ENCODE results near the gene ZNF32.
"Not testable (repeated sequence)": the region's sequence is repeated elsewhere in the genome, so short reads cannot be mapped to it uniquely, and the experiment has no call there.

The ZNF32 gene

GRCh38 chr10:43658227-43658626 lies 9.5 kb upstream of the ZNF32 start:
- Histone ChIP-seq H3K9me3 (ENCODE audit: control insufficient read depth, low read depth, low read length) (no peaks in the 10 kb centered on the region), H3K27me3 (ENCODE audit: control insufficient read depth, insufficient read depth, low read length) (no peaks in the 10 kb centered on the region), H3K36me3 (ENCODE audit: control insufficient read depth, low read depth, low read length) (no peaks in the 10 kb centered on the region), H3K4me1 (ENCODE audit: control insufficient read depth, low read depth, low read length) (no peaks in the 10 kb centered on the region), H3K9ac (ENCODE audit: low read length) (no peak overlapping the region), H3K4me3 (ENCODE audit: low read length) (no peak overlapping the region), H3K27ac (ENCODE audit: low read length) (no peak overlapping the region)

DNA sequence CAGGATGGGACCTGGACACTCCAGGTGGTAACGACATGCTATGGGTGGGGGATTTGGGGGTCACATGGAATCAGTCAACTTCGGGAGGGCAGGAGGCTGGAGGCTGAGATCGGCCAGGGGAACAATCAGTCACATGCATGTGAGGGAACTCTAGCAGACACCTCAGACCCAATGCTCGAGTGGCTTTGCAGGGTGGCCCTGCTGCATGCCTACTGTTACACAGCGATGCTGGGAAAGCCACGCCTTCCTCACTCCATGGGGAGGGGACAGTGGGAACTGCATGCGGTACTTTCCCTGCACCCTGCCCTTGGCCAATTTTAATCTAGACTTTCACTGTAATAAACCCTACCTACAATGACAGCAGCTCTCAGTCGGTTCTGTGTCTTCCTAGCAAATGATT lies 6.6 kb upstream of the ZNF32 start:
- H3K9me3 ChIP-seq (ENCODE audit: control insufficient read depth, low read depth, low read length): no peaks in the 10 kb centered on the region
- H3K36me3 ChIP-seq (ENCODE audit: control insufficient read depth, low read depth, low read length): no peaks in the 10 kb centered on the region
- H3K27ac ChIP-seq (ENCODE audit: low read length): no peak overlapping the region
- no peak overlapping the region for H3K4me3 ChIP-seq (ENCODE audit: low read length)
- no peaks in the 10 kb centered on the region for H3K4me1 ChIP-seq (ENCODE audit: control insufficient read depth, low read depth, low read length)
- peaks cover 6% of the 10 kb centered on the region for H3K27me3 ChIP-seq (ENCODE audit: control insufficient read depth, insufficient read depth, low read length)
- H3K9ac ChIP-seq (ENCODE audit: low read length): no peak overlapping the region

DNA sequence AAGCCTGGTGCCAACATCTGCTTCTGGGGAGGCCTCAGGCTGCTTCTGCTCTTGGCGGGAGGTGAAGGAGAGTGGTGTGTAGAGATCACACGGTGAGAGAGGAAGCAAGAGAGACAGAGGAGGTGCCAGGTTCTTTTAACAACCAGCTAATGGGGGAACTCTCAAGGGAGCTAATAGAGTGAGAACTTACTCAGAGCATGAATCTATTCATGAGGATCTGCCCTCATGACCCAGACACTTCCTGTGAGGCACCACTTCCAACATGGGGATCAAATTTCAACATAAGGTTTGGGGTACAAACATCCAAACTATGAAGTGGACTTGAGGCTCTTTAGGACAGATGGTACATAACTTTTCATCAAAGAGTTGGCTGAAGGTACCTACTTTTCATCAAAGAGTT lies 5.1 kb upstream of the ZNF32 start:
- no peaks in the 10 kb centered on the region for H3K4me1 ChIP-seq (ENCODE audit: control insufficient read depth, low read depth, low read length)
- H3K4me3 ChIP-seq (ENCODE audit: low read length): no peak overlapping the region
- no peaks in the 10 kb centered on the region for H3K9me3 ChIP-seq (ENCODE audit: control insufficient read depth, low read depth, low read length)
- peaks cover 20% of the 10 kb centered on the region for H3K27me3 ChIP-seq (ENCODE audit: control insufficient read depth, insufficient read depth, low read length)
- H3K9ac ChIP-seq (ENCODE audit: low read length): no peak overlapping the region
- no peaks in the 10 kb centered on the region for H3K36me3 ChIP-seq (ENCODE audit: control insufficient read depth, low read depth, low read length)
- no peak overlapping the region for H3K27ac ChIP-seq (ENCODE audit: low read length)

DNA sequence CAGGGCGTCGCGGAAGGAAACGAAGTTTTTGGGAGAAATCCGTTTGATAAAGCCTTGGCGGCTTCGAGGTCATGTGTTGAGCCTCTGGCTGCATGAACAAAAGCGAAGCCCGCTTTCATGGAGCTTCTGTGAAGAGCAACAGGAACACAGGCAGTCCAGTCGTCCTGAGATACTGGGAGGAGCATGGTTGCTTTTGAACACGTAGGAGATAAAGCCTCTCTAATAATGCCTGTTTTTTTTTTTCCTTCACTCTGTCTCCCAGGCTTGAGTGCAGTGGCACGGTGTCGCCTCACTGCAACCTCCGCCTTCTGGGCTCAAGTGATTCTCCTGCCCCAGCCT lies 473 bp upstream of the ZNF32 start:
- H3K27ac ChIP-seq (ENCODE audit: low read length): no peak overlapping the region
- H3K4me1 ChIP-seq (ENCODE audit: control insufficient read depth, low read depth, low read length): no peaks in the 10 kb centered on the region
- H3K9ac ChIP-seq (ENCODE audit: low read length): no peak overlapping the region
- H3K4me3 ChIP-seq (ENCODE audit: low read length): peak overlapping the region; percentile 53
- peaks cover 21% of the 10 kb centered on the region for H3K36me3 ChIP-seq (ENCODE audit: control insufficient read depth, low read depth, low read length)
- peaks cover 23% of the 10 kb centered on the region for H3K9me3 ChIP-seq (ENCODE audit: control insufficient read depth, low read depth, low read length)
- H3K27me3 ChIP-seq (ENCODE audit: control insufficient read depth, insufficient read depth, low read length): peaks cover 27% of the 10 kb centered on the region

DNA sequence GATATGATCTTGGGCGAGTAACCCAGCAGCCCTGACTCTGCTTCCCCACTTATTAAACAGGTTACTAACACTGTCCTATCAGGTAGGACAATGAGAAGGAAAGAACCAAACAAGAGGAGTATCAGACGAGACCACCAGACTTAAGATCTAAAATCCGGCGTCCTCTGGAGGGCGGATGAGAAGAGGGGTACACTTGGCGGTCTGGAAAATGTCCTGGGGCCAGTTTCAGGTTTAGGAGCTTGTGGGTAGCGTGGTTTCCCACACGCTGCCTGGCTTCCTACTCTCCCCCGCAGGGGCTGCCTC lies 635 bp downstream of the ZNF32 start:
- Histone ChIP-seq H3K4me3 (ENCODE audit: low read length) (peak overlapping the region; percentile 53), H3K27ac (ENCODE audit: low read length) (no peak overlapping the region), H3K36me3 (ENCODE audit: control insufficient read depth, low read depth, low read length) (peaks cover 32% of the 10 kb centered on the region), H3K9me3 (ENCODE audit: control insufficient read depth, low read depth, low read length) (peaks cover 34% of the 10 kb centered on the region), H3K4me1 (ENCODE audit: control insufficient read depth, low read depth, low read length) (no peaks in the 10 kb centered on the region), H3K27me3 (ENCODE audit: control insufficient read depth, insufficient read depth, low read length) (peaks cover 27% of the 10 kb centered on the region), H3K9ac (ENCODE audit: low read length) (peak overlapping the region; percentile 65)

DNA sequence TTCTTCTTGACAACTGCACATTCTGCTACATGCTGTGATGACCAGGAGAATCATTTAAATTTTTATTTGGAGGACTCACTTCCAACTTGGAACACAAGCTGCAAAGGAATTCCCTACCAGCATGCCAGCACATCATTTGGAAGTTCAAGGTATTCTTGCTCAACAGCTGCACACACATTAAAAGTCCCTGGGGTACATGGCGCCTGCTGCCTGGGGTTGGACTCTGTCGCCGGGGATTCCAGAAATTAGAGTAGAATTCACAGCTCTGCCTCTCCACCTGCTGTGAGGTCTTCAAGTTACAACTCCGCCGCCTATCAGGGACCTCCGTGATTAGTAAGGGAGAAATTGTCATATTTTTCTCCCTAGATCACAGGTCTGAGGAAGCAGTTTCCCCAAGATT lies 1.1 kb downstream of the ZNF32 start:
- Histone ChIP-seq H3K4me3 (ENCODE audit: low read length) (peak overlapping the region; percentile 53), H3K27ac (ENCODE audit: low read length) (no peak overlapping the region), H3K9ac (ENCODE audit: low read length) (no peak overlapping the region), H3K9me3 (ENCODE audit: control insufficient read depth, low read depth, low read length) (peaks cover 38% of the 10 kb centered on the region), H3K4me1 (ENCODE audit: control insufficient read depth, low read depth, low read length) (no peaks in the 10 kb centered on the region), H3K36me3 (ENCODE audit: control insufficient read depth, low read depth, low read length) (peaks cover 35% of the 10 kb centered on the region), H3K27me3 (ENCODE audit: control insufficient read depth, insufficient read depth, low read length) (peaks cover 27% of the 10 kb centered on the region)

GRCh38 chr10:43645866-43646265 lies 2.8 kb downstream of the ZNF32 start:
- no peak overlapping the region for H3K4me3 ChIP-seq (ENCODE audit: low read length)
- H3K27ac ChIP-seq (ENCODE audit: low read length): no peak overlapping the region
- no peaks in the 10 kb centered on the region for H3K4me1 ChIP-seq (ENCODE audit: control insufficient read depth, low read depth, low read length)
- peaks cover 52% of the 10 kb centered on the region for H3K9me3 ChIP-seq (ENCODE audit: control insufficient read depth, low read depth, low read length)
- peaks cover 27% of the 10 kb centered on the region for H3K27me3 ChIP-seq (ENCODE audit: control insufficient read depth, insufficient read depth, low read length)
- H3K9ac ChIP-seq (ENCODE audit: low read length): no peak overlapping the region
- H3K36me3 ChIP-seq (ENCODE audit: control insufficient read depth, low read depth, low read length): peaks cover 35% of the 10 kb centered on the region

DNA sequence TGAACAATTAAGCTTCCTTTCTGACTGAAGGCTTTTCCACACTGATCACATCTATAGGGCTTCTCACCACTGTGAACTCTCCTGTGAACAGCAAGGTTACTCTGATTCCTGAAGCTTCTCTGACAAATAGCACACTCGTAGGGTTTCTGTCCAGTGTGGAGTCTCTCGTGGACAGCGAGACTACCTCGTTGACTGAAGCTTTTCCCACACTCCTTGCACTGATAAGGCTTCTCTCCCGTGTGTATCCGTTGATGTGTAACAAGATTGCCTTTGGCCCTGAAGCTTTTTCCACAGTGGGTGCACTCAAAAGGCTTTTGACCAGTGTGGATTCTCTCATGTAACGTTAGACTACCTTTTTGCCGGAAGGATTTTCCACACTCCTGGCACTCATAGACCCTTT lies 4.4 kb downstream of the ZNF32 start:
- Histone ChIP-seq H3K36me3 (ENCODE audit: control insufficient read depth, low read depth, low read length) (peaks cover 35% of the 10 kb centered on the region), H3K4me3 (ENCODE audit: low read length) (no peak overlapping the region), H3K9me3 (ENCODE audit: control insufficient read depth, low read depth, low read length) (peaks cover 52% of the 10 kb centered on the region), H3K27me3 (ENCODE audit: control insufficient read depth, insufficient read depth, low read length) (peaks cover 11% of the 10 kb centered on the region), H3K9ac (ENCODE audit: low read length) (no peak overlapping the region), H3K27ac (ENCODE audit: low read length) (no peak overlapping the region), H3K4me1 (ENCODE audit: control insufficient read depth, low read depth, low read length) (no peaks in the 10 kb centered on the region)

GRCh38 chr10:43640603-43641002 lies 8.1 kb downstream of the ZNF32 start:
- H3K9me3 ChIP-seq (ENCODE audit: control insufficient read depth, low read depth, low read length): peaks cover 44% of the 10 kb centered on the region
- H3K4me1 ChIP-seq (ENCODE audit: control insufficient read depth, low read depth, low read length): no peaks in the 10 kb centered on the region
- no peak overlapping the region for H3K4me3 ChIP-seq (ENCODE audit: low read length)
- no peak overlapping the region for H3K9ac ChIP-seq (ENCODE audit: low read length)
- H3K27me3 ChIP-seq (ENCODE audit: control insufficient read depth, insufficient read depth, low read length): no peaks in the 10 kb centered on the region
- H3K27ac ChIP-seq (ENCODE audit: low read length): no peak overlapping the region
- H3K36me3 ChIP-seq (ENCODE audit: control insufficient read depth, low read depth, low read length): peaks cover 28% of the 10 kb centered on the region

DNA sequence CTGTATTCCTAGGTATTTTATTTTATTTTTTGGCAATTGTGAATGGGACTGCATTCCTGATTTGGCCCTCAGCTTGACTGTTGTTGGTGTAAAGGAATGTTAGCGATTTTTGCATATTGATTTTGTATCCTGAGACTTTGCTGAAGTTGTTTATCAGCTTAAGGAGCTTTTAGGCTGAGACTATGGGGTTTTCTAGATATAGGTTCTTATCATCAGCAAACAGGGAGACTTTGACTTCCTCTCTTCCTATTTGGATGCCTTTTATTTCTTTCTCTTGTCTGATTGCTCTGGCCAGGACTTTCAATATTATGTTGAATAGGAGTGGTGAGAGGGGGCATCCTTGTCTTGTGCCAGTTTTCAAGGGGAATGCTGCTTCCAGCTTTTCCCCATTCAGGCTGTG lies 12.9 kb downstream of the ZNF32 start:
- H3K4me1 ChIP-seq (ENCODE audit: control insufficient read depth, low read depth, low read length); H3K27me3 ChIP-seq (ENCODE audit: control insufficient read depth, insufficient read depth, low read length); H3K27ac ChIP-seq (ENCODE audit: low read length); H3K36me3 ChIP-seq (ENCODE audit: control insufficient read depth, low read depth, low read length); H3K4me3 ChIP-seq (ENCODE audit: low read length); H3K9ac ChIP-seq (ENCODE audit: low read length); H3K9me3 ChIP-seq (ENCODE audit: control insufficient read depth, low read depth, low read length): not testable (repeated sequence)

DNA sequence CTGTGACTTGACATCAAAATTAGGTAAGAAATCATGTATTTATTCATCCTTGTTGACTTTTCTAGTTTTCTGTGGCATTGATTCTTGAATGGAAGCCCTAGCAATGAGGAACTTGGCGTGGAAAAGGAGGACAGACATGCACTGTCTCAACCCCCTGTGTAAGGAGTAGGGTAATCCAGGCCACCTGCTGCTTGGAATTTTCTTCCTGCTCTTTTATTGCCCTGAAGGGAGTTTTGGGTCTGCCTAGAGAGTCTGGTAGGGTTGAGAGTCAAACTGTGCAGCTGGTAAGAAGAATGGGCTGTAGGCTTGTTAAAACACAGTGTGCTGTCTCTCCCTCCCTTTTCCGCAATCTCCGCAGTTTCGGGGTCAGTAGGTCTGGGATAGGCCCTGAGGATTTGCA lies 19.7 kb downstream of the ZNF32 start:
- Histone ChIP-seq H3K4me3 (ENCODE audit: low read length) (no peak overlapping the region), H3K9ac (ENCODE audit: low read length) (no peak overlapping the region), H3K36me3 (ENCODE audit: control insufficient read depth, low read depth, low read length) (no peaks in the 10 kb centered on the region), H3K27ac (ENCODE audit: low read length) (no peak overlapping the region), H3K9me3 (ENCODE audit: control insufficient read depth, low read depth, low read length) (no peaks in the 10 kb centered on the region), H3K4me1 (ENCODE audit: control insufficient read depth, low read depth, low read length) (no peaks in the 10 kb centered on the region), H3K27me3 (ENCODE audit: control insufficient read depth, insufficient read depth, low read length) (no peaks in the 10 kb centered on the region)

DNA sequence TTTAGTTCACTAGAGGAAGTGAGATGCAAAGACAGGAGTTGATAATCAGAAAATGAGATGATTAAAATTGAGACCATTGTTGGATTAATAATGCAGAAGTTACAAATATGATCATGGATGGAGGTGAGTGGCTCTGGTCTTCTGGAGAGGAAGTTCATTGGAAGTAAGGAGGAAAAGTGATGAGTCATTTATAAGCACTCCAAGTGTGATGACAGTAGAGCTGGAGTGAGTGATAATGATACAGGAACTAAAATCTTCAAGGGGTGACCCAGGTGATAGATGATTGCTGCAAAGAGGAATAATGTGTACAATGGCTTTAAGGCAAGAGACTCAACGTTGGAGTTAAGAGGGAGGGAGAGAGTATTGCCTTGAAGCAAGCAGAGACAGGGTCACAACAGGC lies 20.7 kb downstream of the ZNF32 start:
- H3K27ac ChIP-seq (ENCODE audit: low read length): no peak overlapping the region
- no peak overlapping the region for H3K9ac ChIP-seq (ENCODE audit: low read length)
- H3K27me3 ChIP-seq (ENCODE audit: control insufficient read depth, insufficient read depth, low read length): no peaks in the 10 kb centered on the region
- no peaks in the 10 kb centered on the region for H3K9me3 ChIP-seq (ENCODE audit: control insufficient read depth, low read depth, low read length)
- H3K36me3 ChIP-seq (ENCODE audit: control insufficient read depth, low read depth, low read length): no peaks in the 10 kb centered on the region
- H3K4me3 ChIP-seq (ENCODE audit: low read length): no peak overlapping the region
- H3K4me1 ChIP-seq (ENCODE audit: control insufficient read depth, low read depth, low read length): no peaks in the 10 kb centered on the region

DNA sequence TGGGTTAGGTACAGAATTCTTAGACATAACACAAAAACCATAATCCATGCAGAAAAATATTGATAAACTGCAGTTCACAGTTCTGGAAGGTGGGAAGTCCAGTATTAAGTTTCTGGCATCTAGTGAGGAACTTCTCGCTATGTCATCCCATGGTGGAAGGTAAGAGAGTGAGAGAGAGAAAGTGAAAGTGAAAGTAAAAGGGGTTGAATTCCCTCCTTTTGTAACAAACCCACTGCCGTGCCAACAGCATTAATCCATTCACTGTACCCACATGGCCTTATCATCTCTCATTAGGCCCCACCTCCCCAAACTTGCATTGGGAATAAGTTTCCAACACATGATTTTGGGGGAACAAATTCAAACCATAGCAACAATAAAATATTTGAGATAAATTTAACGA lies 25.3 kb downstream of the ZNF32 start:
- Histone ChIP-seq H3K27ac (ENCODE audit: low read length) (no peak overlapping the region), H3K4me1 (ENCODE audit: control insufficient read depth, low read depth, low read length) (no peaks in the 10 kb centered on the region), H3K9me3 (ENCODE audit: control insufficient read depth, low read depth, low read length) (peaks cover 4% of the 10 kb centered on the region), H3K4me3 (ENCODE audit: low read length) (no peak overlapping the region), H3K36me3 (ENCODE audit: control insufficient read depth, low read depth, low read length) (no peaks in the 10 kb centered on the region), H3K27me3 (ENCODE audit: control insufficient read depth, insufficient read depth, low read length) (no peaks in the 10 kb centered on the region), H3K9ac (ENCODE audit: low read length) (no peak overlapping the region)
